Measurements from ENCODE around the gene TEX10. TPM values are rescaled to one million over a fixed set of nuclear protein-coding genes. Genes with fewer than 3 reads are reported as not detected.

The TEX10 gene
- polyA plus RNA-seq, 1 of the 3 experiments (the other 2 are of a cell fraction) = 12.7 TPM

DNA sequence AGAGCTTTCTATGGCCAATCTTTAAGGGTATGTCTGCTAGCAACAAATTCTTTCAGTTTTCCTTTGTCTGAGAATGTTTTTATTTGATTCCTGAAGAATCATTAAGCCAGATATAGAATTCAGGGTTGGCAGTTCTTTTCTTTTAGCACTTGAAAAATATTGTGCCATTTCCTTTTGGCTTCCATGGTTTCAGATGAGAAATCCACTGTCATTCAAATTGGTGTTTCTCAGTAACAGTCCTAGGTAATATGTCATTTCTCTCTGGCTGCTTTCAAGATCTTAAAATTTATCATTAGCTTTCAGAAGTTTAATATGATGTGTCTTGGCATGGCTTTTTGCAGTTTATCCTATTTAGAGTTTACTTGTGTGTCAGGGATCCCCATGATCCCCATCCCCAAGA, 67.7 kb downstream of the TEX10 start:
- Histone ChIP-seq H3K9me2 (no peaks in the 10 kb centered on the region), H3K9ac (no peak overlapping the region), H3K27me3 (ENCODE audit: insufficient read depth) (no peaks in the 10 kb centered on the region), H3K79me2 (ENCODE audit: insufficient read depth) (peaks cover 17% of the 10 kb centered on the region; the same call in 1 of the 2 replicates), H3F3A (replicated peaks; ENCODE audit: insufficient read depth) (peaks cover 13% of the 10 kb centered on the region), H3K27ac (ENCODE audit: low read depth in 2 of 2, low read length in 1 of 2) (no peak overlapping the region), H4K20me1 (ENCODE audit: insufficient read depth) (no peaks in the 10 kb centered on the region), H3K9me3 (no peaks in the 10 kb centered on the region), H3K4me1 (ENCODE audit: control insufficient read depth in 1 of 2, insufficient read depth in 2 of 2, low read depth in 1 of 2, low read length in 1 of 2) (peaks cover 0 to 13% of the 10 kb centered on the region in 2 experiments; a peak in 1 of 4 replicates), H2AFZ (ENCODE audit: low read depth) (no peak overlapping the region), H3K4me3 (ENCODE audit: low read depth in 2 of 2, low read length in 1 of 2) (no peak overlapping the region; a peak in 1 of 4 replicates), H3K36me3 (replicated peaks in 1 of 2; ENCODE audit: control insufficient read depth in 1 of 2, insufficient read depth in 2 of 2, low read length in 1 of 2) (peaks cover 59 to 77% of the 10 kb centered on the region in 2 experiments), H3K4me2 (no peak overlapping the region)
- no peak for DNase-seq
- POLR2A ChIA-PET = no interaction called here
- CTCF ChIA-PET = no interaction called here
- TF ChIP-seq EP300 (IDR thresholded peaks at IDR 0.05; ENCODE audit: borderline replicate concordance in 1 of 2, low read depth in 1 of 2, low read length in 1 of 2) = no peak
- no peak for TF ChIP-seq RFX5 (IDR thresholded peaks at IDR 0.05; ENCODE audit: low read length)
- TF ChIP-seq TAF1 (IDR thresholded peaks at IDR 0.05; ENCODE audit: borderline replicate concordance, low read depth, low read length) = no peak
- TF ChIP-seq, protein P1, sequence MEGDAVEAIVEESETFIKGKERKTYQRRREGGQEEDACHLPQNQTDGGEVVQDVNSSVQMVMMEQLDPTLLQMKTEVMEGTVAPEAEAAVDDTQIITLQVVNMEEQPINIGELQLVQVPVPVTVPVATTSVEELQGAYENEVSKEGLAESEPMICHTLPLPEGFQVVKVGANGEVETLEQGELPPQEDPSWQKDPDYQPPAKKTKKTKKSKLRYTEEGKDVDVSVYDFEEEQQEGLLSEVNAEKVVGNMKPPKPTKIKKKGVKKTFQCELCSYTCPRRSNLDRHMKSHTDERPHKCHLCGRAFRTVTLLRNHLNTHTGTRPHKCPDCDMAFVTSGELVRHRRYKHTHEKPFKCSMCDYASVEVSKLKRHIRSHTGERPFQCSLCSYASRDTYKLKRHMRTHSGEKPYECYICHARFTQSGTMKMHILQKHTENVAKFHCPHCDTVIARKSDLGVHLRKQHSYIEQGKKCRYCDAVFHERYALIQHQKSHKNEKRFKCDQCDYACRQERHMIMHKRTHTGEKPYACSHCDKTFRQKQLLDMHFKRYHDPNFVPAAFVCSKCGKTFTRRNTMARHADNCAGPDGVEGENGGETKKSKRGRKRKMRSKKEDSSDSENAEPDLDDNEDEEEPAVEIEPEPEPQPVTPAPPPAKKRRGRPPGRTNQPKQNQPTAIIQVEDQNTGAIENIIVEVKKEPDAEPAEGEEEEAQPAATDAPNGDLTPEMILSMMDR (IDR thresholded peaks at IDR 0.05) = no peak
- TF ChIP-seq TCF12 (IDR thresholded peaks at IDR 0.05) = no peak
- TF ChIP-seq, protein P2, sequence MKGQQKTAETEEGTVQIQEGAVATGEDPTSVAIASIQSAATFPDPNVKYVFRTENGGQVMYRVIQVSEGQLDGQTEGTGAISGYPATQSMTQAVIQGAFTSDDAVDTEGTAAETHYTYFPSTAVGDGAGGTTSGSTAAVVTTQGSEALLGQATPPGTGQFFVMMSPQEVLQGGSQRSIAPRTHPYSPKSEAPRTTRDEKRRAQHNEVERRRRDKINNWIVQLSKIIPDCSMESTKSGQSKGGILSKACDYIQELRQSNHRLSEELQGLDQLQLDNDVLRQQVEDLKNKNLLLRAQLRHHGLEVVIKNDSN (IDR thresholded peaks at IDR 0.05; ENCODE audit: borderline replicate concordance, low read depth) = no peak
- TF ChIP-seq MXI1 (IDR thresholded peaks at IDR 0.05; ENCODE audit: low read depth, low read length) = no peak
- TF ChIP-seq FOSL2 (IDR thresholded peaks at IDR 0.05; ENCODE audit: borderline replicate concordance, low read depth) = no peak
- TF ChIP-seq GABPA (IDR thresholded peaks at IDR 0.05; ENCODE audit: low read depth) = no peak
- TF ChIP-seq TEAD4 (IDR thresholded peaks at IDR 0.05; ENCODE audit: borderline replicate concordance, insufficient read depth) = no peak
- no peak for TF ChIP-seq POLR2AphosphoS5 (IDR thresholded peaks at IDR 0.05; ENCODE audit: low read depth, low read length)

DNA sequence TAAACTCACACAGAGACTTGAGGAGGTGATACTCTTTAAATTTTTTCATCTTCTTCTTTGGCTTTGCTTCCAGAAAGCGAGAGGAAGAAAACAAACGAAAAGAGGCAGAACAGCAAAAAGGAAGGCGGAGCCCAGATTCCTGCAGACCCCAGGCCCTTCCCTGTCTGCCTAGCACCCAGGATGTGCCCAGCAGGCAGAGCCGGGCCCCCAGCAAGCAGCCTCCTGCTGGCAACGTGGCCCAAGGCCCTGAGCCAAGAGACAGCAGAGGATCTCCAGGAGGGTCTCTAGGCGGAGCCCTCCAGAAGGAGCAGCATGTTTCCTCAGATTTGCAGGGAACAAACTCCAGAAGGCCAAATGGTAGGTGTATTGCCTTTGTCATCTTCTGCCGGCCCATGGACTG, 68.5 kb downstream of the TEX10 start:
- no peaks in the 10 kb centered on the region for H3K9me2 ChIP-seq
- no peaks in the 10 kb centered on the region for H3K27me3 ChIP-seq (ENCODE audit: insufficient read depth)
- ChIA-PET POLR2A (no interaction called here), CTCF (interaction anchor here (1.2 kb wide), 1 partner anchor 41 kb away, joined by 3 read pairs; no protein-coding TSS in a partner anchor)
- H3K4me3 ChIP-seq (ENCODE audit: low read depth in 2 of 2, low read length in 1 of 2) = no peak overlapping the region
- H3K9me3 ChIP-seq = no peaks in the 10 kb centered on the region
- H3K79me2 ChIP-seq (ENCODE audit: insufficient read depth) = peaks cover 14% of the 10 kb centered on the region; the same call in 1 of the 2 replicates
- H3K4me2 ChIP-seq = no peak overlapping the region
- 93% methylated on average over 5 of the region's 7 CpGs for WGBS (ENCODE audit: low lambda C conversion rate)
- no peak overlapping the region for H2AFZ ChIP-seq (ENCODE audit: low read depth)
- no peak for DNase-seq
- peaks cover 57 to 72% of the 10 kb centered on the region in 2 experiments for H3K36me3 ChIP-seq (replicated peaks in 1 of 2; ENCODE audit: control insufficient read depth in 1 of 2, insufficient read depth in 2 of 2, low read length in 1 of 2)
- H3K9ac ChIP-seq = no peak overlapping the region
- no peak overlapping the region for H3K27ac ChIP-seq (ENCODE audit: low read depth in 2 of 2, low read length in 1 of 2)
- H3K4me1 ChIP-seq (ENCODE audit: control insufficient read depth in 1 of 2, insufficient read depth in 2 of 2, low read depth in 1 of 2, low read length in 1 of 2) = peaks cover 0 to 13% of the 10 kb centered on the region in 2 experiments; a peak in 1 of 4 replicates
- H4K20me1 ChIP-seq (ENCODE audit: insufficient read depth) = no peaks in the 10 kb centered on the region
- H3F3A ChIP-seq (replicated peaks; ENCODE audit: insufficient read depth) = peaks cover 13% of the 10 kb centered on the region
- TF ChIP-seq FOXJ3 (CRISPR knock-in tag; IDR thresholded peaks at IDR 0.05) = no peak
- no peak for TF ChIP-seq CHD2 (IDR thresholded peaks at IDR 0.05; ENCODE audit: low read length, partially characterized antibody)
- no peak for TF ChIP-seq MXI1 (IDR thresholded peaks at IDR 0.05; ENCODE audit: low read depth, low read length)
- TF ChIP-seq, protein P1 (IDR thresholded peaks at IDR 0.05) = no peak
- TF ChIP-seq EP300 (IDR thresholded peaks at IDR 0.05; ENCODE audit: borderline replicate concordance in 1 of 2, low read depth in 1 of 2, low read length in 1 of 2) = no peak
- TF ChIP-seq TAF1 (IDR thresholded peaks at IDR 0.05; ENCODE audit: borderline replicate concordance, low read depth, low read length) = no peak
- TF ChIP-seq, protein P3, sequence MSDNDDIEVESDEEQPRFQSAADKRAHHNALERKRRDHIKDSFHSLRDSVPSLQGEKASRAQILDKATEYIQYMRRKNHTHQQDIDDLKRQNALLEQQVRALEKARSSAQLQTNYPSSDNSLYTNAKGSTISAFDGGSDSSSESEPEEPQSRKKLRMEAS (IDR thresholded peaks at IDR 0.05; ENCODE audit: low read depth) = no peak
- TF ChIP-seq YY1 (IDR thresholded peaks at IDR 0.05; ENCODE audit: low read depth) = no peak
- TF ChIP-seq, protein P4, sequence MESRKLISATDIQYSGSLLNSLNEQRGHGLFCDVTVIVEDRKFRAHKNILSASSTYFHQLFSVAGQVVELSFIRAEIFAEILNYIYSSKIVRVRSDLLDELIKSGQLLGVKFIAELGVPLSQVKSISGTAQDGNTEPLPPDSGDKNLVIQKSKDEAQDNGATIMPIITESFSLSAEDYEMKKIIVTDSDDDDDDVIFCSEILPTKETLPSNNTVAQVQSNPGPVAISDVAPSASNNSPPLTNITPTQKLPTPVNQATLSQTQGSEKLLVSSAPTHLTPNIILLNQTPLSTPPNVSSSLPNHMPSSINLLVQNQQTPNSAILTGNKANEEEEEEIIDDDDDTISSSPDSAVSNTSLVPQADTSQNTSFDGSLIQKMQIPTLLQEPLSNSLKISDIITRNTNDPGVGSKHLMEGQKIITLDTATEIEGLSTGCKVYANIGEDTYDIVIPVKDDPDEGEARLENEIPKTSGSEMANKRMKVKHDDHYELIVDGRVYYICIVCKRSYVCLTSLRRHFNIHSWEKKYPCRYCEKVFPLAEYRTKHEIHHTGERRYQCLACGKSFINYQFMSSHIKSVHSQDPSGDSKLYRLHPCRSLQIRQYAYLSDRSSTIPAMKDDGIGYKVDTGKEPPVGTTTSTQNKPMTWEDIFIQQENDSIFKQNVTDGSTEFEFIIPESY (IDR thresholded peaks at IDR 0.05; ENCODE audit: borderline replicate concordance, low read depth) = no peak
- no peak for TF ChIP-seq FOXM1 (IDR thresholded peaks at IDR 0.05; ENCODE audit: low read depth)
- TF ChIP-seq NRF1 (IDR thresholded peaks at IDR 0.05; ENCODE audit: low read depth, low read length) = no peak
- no peak for TF ChIP-seq TCF12 (IDR thresholded peaks at IDR 0.05)
- TF ChIP-seq, protein P5, sequence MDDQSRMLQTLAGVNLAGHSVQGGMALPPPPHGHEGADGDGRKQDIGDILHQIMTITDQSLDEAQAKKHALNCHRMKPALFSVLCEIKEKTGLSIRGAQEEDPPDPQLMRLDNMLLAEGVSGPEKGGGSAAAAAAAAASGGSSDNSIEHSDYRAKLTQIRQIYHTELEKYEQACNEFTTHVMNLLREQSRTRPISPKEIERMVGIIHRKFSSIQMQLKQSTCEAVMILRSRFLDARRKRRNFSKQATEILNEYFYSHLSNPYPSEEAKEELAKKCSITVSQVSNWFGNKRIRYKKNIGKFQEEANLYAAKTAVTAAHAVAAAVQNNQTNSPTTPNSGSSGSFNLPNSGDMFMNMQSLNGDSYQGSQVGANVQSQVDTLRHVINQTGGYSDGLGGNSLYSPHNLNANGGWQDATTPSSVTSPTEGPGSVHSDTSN (IDR thresholded peaks at IDR 0.05) = no peak
